Tibial nerve (tissue), 4 donors: Measurements from ENCODE around the gene ZBTB7C.

Experiments used
- CTCF ChIP-seq, 5 experiments: fragments of 200-600 bp in 3 of 5; fragments of 450-650 bp in 2 of 5; sonication (generic) in 3 of 5; IDR thresholded peaks; one replicate each; pipeline ENCODE4 v1.5.1; 2016 to 2019; ENCODE audit warnings: antibody characterized with exemption in 5 of 5, mild to moderate bottlenecking in 3 of 5, moderate library complexity in 2 of 5
- EP300 ChIP-seq, 2 donors: sonication (generic); formaldehyde crosslinking; IDR thresholded peaks; one replicate each; pipeline ENCODE4 v1.6.1; 2017; ENCODE audit warnings: antibody characterized with exemption in 2 of 2, mild to moderate bottlenecking in 1 of 2
- POLR2A ChIP-seq, 2 donors: fragments of 450-650 bp; IDR thresholded peaks; one replicate each; pipeline ENCODE4 v1.6.1; 2017; ENCODE audit warnings: antibody characterized with exemption in 2 of 2, mild to moderate bottlenecking in 2 of 2, moderate library complexity in 2 of 2

- no peak for TF ChIP-seq POLR2A (IDR thresholded peaks at IDR 0.05)
- no peak for TF ChIP-seq CTCF (IDR thresholded peaks at IDR 0.05)
- TF ChIP-seq EP300 (IDR thresholded peaks at IDR 0.05) = no peak
Observed at GRCh38 chr18:48061781-48062570, 347.2 kb downstream of the ZBTB7C start.
